Activated naive CD4-positive, alpha-beta T cell treated with anti-CD3 and anti-CD28 coated beads, Interleukin-2, amount 50 U/mL, for 72 hours (primary cell): Measurements from ENCODE around the gene RNF135. TPM values are rescaled to one million over a fixed set of nuclear protein-coding genes. Genes with fewer than 3 reads are reported as not detected.
"Not testable (repeated sequence)": the region's sequence is repeated elsewhere in the genome, so short reads cannot be mapped to it uniquely, and the experiment has no call there.

Experiments
- ATAC-seq, 2 donors: fragments of 150-1000 bp; cut with Tn5 transposase; 2 replicates each; pipeline ENCODE4 v1.10.0; 2021; ENCODE audit warnings: mild to moderate bottlenecking in 2 of 2, moderate library complexity in 2 of 2
- DNase-seq, 2 donors: peaks; one replicate each; pipeline ENCODE4 v3.0.0; 2021 to 2022; ENCODE audit warnings: low spot score in 2 of 2
- H3K27ac Mint-ChIP-seq, 2 donors: one replicate each; pipeline ENCODE4 v1.8.0; 2022; ENCODE audit warnings: mild to moderate bottlenecking in 2 of 2, mixed read lengths in 2 of 2
- H3K36me3 Mint-ChIP-seq, 2 donors: one replicate each; pipeline ENCODE4 v1.8.0; 2022; ENCODE audit warnings: mixed read lengths in 2 of 2
- H3K9me3 Mint-ChIP-seq, 2 donors: one replicate each; pipeline ENCODE4 v1.8.0; 2022; ENCODE audit warnings: mixed read lengths in 2 of 2
- total RNA-seq, 2 donors: library from RNA; stranded (reverse); gene quantifications; one replicate each; pipeline ENCODE4 v1.2.3, GENCODE V29; 2022

The RNF135 gene
- total RNA-seq, 2 donors from 2014 or later, result 3.7 to 4.2 TPM

- no peaks in the 10 kb centered on the region for H3K36me3 Mint-ChIP-seq
- H3K9me3 Mint-ChIP-seq, result no peaks in the 10 kb centered on the region
- no peak overlapping the region for H3K27ac Mint-ChIP-seq
- ATAC-seq (no peak), DNase-seq (no peak)
Observed at GRCh38 chr17:30950189-30950588, 20.6 kb upstream of the RNF135 start.

- ATAC-seq (no peak), DNase-seq (no peak)
- Mint-ChIP-seq H3K27ac (peak overlapping the region in 1 of 2 donors; percentile 36), H3K9me3 (no peaks in the 10 kb centered on the region), H3K36me3 (no peaks in the 10 kb centered on the region)
Observed at GRCh38 chr17:30950669-30951399, 20.0 kb upstream of the RNF135 start.

- no peak overlapping the region for H3K27ac Mint-ChIP-seq
- no peaks in the 10 kb centered on the region for H3K36me3 Mint-ChIP-seq
- DNase-seq (no peak), ATAC-seq (no peak)
- H3K9me3 Mint-ChIP-seq, result no peaks in the 10 kb centered on the region
Observed at GRCh38 chr17:30952638-30953393, 18.0 kb upstream of the RNF135 start.

GRCh38 chr17:30954046-30954830, 16.6 kb upstream of the RNF135 start:
- Mint-ChIP-seq H3K27ac (no peak overlapping the region), H3K9me3 (no peaks in the 10 kb centered on the region), H3K36me3 (no peaks in the 10 kb centered on the region)
- DNase-seq (no peak), ATAC-seq (no peak)

- Mint-ChIP-seq H3K27ac (peak overlapping the region in 1 of 2 donors; percentile 50), H3K36me3 (no peaks in the 10 kb centered on the region), H3K9me3 (no peaks in the 10 kb centered on the region)
- DNase-seq, result no peak
- ATAC-seq, result no peak
Observed at GRCh38 chr17:30956764-30957374, 14.0 kb upstream of the RNF135 start.

GRCh38 chr17:30957741-30958140, 13.1 kb upstream of the RNF135 start:
- DNase-seq (no peak), ATAC-seq (no peak)
- Mint-ChIP-seq H3K27ac (peak overlapping the region in 1 of 2 donors; percentile 9), H3K36me3 (no peaks in the 10 kb centered on the region), H3K9me3 (no peaks in the 10 kb centered on the region)

GRCh38 chr17:30958187-30958586, 12.7 kb upstream of the RNF135 start:
- Mint-ChIP-seq H3K9me3 (no peaks in the 10 kb centered on the region), H3K36me3 (no peaks in the 10 kb centered on the region), H3K27ac (peak overlapping the region in 1 of 2 donors; percentile 9)
- DNase-seq (no peak), ATAC-seq (no peak)

GRCh38 chr17:30961209-30962188, 9.3 kb upstream of the RNF135 start:
- Mint-ChIP-seq H3K36me3 (no peaks in the 10 kb centered on the region), H3K9me3 (no peaks in the 10 kb centered on the region), H3K27ac (no peak overlapping the region)
- ATAC-seq, result peak; percentile 40 to 73
- peak in 1 of 2 donors; percentile 13 for DNase-seq

GRCh38 chr17:30964312-30964711, 6.5 kb upstream of the RNF135 start:
- ATAC-seq, H3K27ac Mint-ChIP-seq, H3K9me3 Mint-ChIP-seq, DNase-seq, H3K36me3 Mint-ChIP-seq: not testable (repeated sequence)

GRCh38 chr17:30964876-30965275, 6.0 kb upstream of the RNF135 start:
- Mint-ChIP-seq H3K36me3 (peaks cover 0 to under 1% of the 10 kb centered on the region in 2 donors), H3K27ac (no peak overlapping the region), H3K9me3 (no peaks in the 10 kb centered on the region)
- ATAC-seq (no peak), DNase-seq (no peak)

GRCh38 chr17:30965686-30966085, 5.2 kb upstream of the RNF135 start:
- Mint-ChIP-seq H3K27ac (no peak overlapping the region), H3K9me3 (no peaks in the 10 kb centered on the region), H3K36me3 (peaks cover 0 to 8% of the 10 kb centered on the region in 2 donors)
- DNase-seq (no peak), ATAC-seq (peak in 1 of 2 donors; percentile 21)

GRCh38 chr17:30967911-30968310, 2.9 kb upstream of the RNF135 start:
- not testable (repeated sequence) for DNase-seq, ATAC-seq, H3K27ac Mint-ChIP-seq, H3K9me3 Mint-ChIP-seq
- peaks cover 16 to 24% of the 10 kb centered on the region in 2 donors for H3K36me3 Mint-ChIP-seq

GRCh38 chr17:30969989-30970830, 629 bp upstream of the RNF135 start:
- Mint-ChIP-seq H3K9me3 (peaks cover 0 to 5% of the 10 kb centered on the region in 2 donors), H3K27ac (peak overlapping the region; percentile 95 to 96), H3K36me3 (peaks cover 23 to 27% of the 10 kb centered on the region in 2 donors)
- DNase-seq, result peak in 1 of 2 donors; percentile 38
- peak; percentile 25 to 62 for ATAC-seq

- DNase-seq, result no peak
- peaks cover 26 to 28% of the 10 kb centered on the region in 2 donors for H3K36me3 Mint-ChIP-seq
- ATAC-seq, result no peak
Observed at GRCh38 chr17:30975042-30975820, 4.4 kb downstream of the RNF135 start.

More at GRCh38 chr17:30975042-30975820, 4.4 kb downstream of the RNF135 start:
- Mint-ChIP-seq H3K9me3 (peaks cover 0 to 5% of the 10 kb centered on the region in 2 donors), H3K27ac (no peak overlapping the region)
